HL-60 (cell line): ENCODE results near the gene TUBG1.

Experiments used
- GABPA ChIP-seq: IDR thresholded peaks from 2 replicates; pipeline ENCODE4 v1.6.1; 2012; ENCODE audit warnings: low read depth
- POLR2AphosphoS5 ChIP-seq: IDR thresholded peaks from 2 replicates; pipeline ENCODE4 v1.6.1; 2012; ENCODE audit warnings: low read depth
- SPI1 ChIP-seq: IDR thresholded peaks from 2 replicates; pipeline ENCODE4 v1.6.1; 2012; ENCODE audit warnings: low read depth, mild to moderate bottlenecking, borderline replicate concordance
- TF ChIP-seq, protein P1 (sequence below): IDR thresholded peaks from one replicate; pipeline ENCODE4 v1.5.1; 2011; ENCODE audit warnings: low read length, control low read depth, inconsistent platforms; ENCODE audit not compliant: insufficient read depth

DNA sequence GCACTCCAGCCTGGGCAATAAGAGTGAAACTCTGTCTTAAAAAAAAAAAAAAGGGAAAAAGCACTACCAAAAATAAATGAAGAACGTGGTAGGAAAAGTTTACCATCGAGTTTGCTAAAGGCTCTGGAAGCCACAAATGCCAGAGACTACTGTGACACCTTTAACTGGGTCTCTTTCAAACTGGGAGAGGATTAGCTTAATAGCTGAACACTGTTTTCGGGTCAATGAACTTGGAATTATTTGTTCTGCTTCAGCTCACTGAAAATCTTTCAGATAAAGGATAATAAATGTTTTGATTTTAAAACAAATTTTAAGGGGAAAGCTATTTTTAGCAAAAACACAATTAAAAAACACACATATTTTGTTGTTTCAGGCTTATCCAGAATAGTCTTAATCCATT, 1.7 kb upstream of the TUBG1 start:
- TF ChIP-seq SPI1 (no peak), GABPA (no peak), POLR2AphosphoS5 (no peak)
- TF ChIP-seq, protein P1, sequence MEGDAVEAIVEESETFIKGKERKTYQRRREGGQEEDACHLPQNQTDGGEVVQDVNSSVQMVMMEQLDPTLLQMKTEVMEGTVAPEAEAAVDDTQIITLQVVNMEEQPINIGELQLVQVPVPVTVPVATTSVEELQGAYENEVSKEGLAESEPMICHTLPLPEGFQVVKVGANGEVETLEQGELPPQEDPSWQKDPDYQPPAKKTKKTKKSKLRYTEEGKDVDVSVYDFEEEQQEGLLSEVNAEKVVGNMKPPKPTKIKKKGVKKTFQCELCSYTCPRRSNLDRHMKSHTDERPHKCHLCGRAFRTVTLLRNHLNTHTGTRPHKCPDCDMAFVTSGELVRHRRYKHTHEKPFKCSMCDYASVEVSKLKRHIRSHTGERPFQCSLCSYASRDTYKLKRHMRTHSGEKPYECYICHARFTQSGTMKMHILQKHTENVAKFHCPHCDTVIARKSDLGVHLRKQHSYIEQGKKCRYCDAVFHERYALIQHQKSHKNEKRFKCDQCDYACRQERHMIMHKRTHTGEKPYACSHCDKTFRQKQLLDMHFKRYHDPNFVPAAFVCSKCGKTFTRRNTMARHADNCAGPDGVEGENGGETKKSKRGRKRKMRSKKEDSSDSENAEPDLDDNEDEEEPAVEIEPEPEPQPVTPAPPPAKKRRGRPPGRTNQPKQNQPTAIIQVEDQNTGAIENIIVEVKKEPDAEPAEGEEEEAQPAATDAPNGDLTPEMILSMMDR: no peak
